CD4-positive, alpha-beta T cell treated with Interleukin-2 at 100 ng/mL for 4 hours (primary cell): ENCODE results near the gene IFT22.
"Not testable (repeated sequence)": the region's sequence is repeated elsewhere in the genome, so short reads cannot be mapped to it uniquely, and the experiment has no call there.

Experiments used
- DNase-seq: peaks from one replicate; pipeline ENCODE4 v3.0.0-alpha.2; 2020; ENCODE audit warnings: low spot score

Gene IFT22

DNA sequence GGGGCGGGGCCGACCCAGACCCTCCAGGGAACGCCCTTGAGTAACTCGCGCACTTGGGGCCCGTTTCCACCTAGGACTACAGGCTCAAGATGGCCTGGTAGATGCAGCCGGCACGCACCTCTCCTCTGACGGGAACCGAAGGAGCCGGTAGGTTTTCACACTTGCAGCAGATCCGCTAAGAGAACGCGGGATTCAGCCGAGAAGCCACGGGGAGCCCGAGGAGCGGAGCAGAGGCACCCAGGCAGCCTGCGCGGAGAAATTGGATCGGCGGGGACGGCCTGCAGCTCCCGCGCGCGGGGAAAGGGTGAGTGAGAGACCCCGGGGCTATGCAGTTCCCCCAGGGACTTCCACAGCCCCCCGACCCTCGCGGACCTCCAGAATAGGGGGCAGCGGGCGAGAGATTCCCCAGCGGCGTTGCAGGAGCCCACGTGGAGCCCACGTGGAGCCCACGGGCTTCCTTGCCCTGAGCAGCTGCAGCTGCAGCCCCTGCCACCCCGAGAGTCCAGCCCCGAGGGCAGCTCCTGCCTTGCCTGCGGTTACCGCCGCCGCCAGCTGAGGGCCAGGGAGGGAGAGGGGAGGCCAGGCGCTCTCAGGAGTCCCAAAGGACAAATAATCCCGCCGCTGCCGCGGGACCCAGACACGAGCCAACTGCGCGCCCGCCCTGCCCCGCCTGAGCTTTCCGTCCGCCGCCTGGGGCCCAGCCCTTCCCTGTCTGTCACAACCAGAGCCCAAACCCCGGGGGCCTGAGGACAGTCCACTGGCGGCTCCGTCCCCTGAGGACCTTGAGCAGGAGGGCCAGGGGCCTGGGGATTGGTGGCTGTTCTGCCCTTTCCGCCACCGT, 13.1 kb downstream of the IFT22 start:
- DNase-seq, result peak; percentile 2

DNA sequence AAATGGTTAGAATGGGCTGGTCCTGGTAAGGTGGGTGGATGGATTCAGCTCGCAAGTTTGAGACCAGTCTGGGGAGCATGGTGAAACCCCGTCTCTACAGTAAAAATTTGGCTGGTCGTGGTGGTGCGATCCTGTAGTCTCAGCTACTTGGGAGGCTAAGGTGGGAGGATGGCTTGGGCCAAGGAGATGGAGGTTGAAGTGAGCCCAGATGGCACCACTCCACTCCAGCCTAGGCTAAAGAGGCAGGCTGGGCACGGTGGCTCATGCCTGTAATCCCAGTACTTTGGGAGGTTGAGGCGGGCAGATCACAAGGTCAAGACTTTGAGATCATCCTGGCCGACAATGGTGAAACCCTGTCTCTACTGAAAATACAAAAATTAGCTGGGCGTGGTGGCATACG, 15.3 kb downstream of the IFT22 start:
- no peak for DNase-seq

DNA sequence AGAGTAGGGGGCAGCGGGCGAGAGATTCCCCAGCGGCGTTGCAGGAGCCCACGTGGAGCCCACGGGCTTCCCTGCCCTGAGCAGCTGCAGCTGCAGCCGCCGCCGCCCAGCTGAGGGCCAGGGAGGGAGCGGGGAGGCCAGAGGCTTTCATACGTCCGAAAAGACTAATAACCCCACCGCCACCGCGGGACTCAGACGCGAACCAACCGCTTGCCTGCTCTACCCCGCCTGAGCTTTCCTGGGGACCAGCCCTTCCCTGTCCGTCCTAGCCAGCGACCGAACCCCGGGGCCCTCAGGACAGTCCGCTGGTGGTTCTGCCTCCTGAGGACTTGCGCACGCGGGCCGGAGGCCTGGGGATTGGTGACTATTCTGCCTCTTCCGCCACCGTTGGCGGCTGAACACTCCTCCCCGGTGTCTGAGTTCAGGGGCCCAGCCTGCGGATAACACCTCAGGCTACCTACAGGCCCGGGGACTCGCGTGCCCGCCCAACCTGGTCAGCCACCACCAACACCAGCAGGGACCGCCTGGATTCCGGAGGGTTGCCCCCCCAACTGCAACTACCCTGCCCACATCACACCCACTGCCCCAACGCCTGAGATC, 18.4 kb downstream of the IFT22 start:
- no peak for DNase-seq

DNA sequence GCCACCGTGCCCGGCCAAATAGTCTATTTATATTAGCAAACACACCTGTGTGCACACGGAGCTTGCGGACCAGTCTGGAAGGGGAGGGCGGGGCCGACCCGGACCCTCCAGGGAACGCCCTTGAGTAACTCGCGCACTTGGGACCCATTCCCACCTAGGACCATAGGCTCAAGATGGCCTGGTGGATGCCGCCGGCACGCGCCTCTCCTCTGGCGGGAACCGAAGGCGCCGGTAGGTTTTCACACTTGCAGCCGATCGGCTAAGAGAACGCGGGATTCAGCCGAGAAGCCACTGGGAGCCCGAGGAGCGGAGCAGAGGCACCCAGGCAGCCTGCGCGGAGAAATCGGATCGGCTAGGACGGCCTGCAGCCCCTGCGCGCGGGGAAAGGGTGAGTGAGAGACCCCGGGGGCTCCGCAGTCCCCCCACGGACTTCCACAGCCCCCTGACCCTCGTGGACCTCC, 18.9 kb downstream of the IFT22 start:
- DNase-seq, result no peak

DNA sequence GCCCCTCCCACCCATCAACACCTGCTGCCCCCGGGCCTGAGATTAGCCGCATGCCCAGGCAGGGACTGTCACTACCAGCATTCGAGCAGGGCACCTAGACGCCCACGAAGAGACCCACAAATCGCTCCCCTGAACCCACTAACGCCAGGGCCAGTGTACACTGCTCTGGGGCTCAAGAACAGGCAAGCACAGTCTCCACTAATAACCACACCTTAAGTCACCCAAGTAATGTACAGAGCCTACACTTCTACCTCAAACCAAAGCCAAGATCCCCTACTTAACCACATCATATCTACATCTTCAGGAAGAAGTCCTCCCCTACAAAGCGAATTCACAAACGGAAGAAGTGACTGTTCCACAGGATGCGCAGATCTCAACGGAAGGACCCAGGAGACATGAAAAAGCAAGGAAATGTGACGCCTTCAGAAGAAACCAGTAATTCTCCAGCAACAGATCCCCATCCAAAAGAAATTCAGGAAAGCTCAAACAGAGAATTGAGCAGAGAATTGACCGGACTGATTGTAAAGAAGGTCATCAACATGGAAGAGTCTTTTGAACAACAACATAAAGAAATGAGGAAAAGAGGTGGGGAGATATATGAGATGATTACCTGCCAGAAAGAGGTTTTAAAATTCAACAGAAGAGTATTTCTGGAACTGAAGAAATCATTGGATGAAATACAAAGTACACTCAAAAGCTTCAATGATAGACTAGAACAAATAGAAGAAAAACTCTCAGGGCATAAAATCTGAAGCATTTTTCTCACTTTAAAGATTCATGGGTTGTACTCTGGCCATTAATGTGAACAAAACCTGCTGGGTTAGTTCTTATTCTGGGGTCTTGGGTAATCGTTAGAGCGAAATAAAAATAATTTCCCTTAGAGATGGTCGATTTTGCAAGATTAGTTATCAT, 20.9 kb downstream of the IFT22 start:
- no peak for DNase-seq

DNA sequence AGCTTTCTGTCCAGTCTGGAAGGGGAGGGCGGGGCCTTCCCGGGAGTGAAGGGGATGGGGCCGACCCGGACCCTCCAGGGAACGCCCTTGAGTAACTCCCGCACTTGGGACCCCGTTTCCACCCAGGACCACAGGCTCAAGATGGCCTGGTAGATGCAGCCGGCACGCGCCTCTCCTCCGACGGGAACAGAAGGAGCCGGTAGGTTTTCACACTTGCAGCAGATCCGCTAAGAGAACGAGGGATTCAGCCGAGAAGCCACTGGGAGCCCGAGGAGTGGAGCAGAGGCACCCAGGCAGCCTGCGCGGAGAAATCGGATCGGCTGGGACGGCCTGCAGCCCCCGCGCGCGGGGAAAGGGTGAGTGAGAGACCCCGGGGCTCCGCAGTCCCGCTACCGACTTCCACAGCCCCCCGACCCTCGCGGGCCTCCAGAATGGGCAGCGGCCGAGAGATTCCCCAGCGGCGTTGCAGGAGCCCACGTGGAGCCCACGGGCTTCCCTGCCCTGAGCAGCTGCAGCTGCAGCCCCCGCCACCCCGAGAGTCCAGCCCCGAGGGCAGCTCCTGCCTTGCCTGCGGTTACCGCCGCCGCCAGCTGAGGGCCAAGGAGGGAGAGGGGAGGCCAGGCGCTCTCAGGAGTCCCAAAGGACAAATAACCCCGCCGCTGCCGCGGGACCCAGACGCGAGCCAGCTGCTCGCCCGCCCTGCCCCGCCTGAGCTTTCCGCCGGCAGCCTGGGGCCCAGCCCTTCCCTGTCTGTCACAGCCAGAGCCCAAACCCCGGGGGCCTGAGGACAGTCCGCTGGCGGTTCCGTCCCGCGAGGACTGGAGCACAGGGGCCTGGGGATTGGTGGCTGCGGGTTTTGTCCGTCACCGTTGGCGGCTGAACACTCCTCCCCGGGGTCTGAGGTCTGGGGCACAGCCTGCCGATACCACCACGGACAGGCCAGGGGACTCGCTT, 21.8 kb downstream of the IFT22 start:
- DNase-seq, result no peak

DNA sequence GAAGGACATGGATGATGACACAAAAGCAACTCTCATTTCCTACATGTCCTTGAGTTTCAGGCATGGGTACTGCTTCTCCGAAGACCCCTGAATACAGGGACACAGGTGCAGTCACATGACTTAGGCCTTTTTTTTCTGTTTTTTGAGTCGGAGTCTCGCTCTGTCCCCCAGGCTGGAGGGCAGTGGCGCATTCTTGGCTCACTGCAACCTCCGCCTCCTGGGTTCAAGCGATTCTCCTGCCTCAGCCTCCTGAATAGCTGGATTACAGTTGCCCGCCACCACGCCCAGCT, 26.8 kb downstream of the IFT22 start:
- DNase-seq, result no peak

DNA sequence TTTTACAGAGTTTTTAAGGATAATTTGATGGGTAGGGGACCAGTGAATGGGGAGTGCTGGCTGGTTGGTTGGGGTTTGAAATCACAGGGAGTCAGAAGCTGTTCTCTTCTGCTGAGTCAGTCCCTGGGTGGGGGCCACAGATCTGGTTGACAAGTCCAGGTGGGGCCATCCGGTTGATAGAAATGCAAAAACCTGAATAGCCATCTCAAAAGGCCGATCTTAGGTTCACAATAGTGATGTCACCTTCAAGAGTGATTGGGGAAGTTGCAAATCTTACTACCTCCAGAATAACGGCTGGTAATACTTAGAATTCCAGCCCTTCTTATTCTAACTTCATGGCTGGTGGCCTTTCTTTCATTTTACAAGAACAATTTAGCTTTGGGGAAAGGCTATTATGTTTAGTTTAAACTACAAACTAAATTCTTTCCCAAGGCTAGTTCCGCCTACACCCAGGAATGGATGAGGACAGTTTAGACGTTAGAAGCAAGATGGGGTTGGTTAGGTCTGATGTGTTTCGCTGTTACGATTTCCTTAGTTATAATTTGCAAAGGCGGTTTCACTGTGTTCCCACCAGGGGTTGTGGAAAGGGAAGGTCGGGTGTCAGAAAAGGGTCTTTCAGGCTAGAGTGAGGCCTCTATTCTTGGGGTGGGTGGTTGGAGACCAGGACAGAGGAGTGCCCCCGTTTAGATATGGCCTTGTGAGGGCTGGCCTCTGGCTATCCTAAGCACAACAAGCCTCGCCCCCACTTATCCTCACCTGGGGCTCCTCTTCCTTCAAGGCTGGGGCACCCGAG, 27.4 kb downstream of the IFT22 start:
- DNase-seq, result no peak

DNA sequence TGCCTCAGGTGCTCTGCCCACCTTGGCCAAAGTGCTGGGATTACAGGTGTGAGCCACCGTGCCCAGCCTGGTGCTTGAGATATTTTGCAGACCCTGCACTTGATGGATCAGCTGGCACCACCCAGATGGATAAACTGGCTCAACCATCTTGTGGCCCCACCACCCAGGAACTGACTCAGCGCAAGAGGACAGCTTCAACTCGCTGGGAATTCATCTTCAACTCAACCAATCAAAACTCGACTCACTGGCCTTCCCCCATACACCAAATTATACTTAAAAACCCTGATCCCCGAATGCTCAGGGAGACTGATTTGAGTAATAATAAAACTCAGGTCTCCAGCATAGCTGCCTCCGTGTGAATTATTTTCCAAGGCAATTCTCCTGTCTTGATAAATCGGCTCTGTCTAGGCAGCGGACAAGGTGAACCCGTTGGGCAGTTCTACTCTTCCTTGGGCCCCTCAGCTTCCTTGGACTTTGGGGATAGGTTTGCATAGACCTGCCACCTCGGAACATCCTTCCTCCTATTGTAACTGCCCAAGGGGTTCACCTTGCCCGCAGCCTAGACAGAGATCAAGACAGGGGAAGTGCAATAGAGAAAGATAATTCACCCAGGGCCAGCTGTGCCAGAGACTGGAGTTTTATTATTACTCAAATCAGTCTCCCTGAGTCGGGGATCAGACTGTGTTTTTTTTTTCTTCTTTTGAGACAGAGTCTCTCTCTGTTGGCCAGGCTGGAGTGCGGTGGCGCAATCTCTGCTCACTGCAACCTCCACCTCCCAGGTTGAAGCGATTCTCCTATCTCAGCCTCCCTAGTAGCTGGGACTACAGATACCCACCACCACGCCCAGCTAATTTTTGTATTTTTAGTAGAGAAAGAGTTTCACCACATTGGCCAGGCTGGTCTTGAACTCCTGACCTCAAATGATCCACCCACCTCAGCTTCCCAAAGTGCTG, 28.3 kb downstream of the IFT22 start:
- not testable (repeated sequence) for DNase-seq

DNA sequence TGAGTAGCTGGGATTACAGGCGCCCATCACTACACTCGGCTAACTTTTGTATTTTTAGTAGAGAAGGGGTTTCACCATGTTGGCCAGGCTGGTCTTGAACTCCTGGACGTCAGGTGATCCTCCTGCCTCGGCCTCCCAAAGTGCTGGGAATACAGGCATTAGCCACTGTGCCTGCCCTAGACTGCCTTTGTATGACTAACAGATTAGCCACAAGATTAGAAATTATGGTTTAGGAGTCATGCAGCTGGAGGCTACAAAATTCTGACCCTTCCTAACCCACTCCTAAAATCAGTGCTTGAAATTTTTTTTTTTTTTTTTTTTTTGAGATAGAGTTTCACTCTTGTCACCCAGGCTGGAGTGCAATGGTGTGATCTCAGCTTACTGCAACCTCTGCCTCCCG, 29.0 kb downstream of the IFT22 start:
- DNase-seq, result not testable (repeated sequence)

DNA sequence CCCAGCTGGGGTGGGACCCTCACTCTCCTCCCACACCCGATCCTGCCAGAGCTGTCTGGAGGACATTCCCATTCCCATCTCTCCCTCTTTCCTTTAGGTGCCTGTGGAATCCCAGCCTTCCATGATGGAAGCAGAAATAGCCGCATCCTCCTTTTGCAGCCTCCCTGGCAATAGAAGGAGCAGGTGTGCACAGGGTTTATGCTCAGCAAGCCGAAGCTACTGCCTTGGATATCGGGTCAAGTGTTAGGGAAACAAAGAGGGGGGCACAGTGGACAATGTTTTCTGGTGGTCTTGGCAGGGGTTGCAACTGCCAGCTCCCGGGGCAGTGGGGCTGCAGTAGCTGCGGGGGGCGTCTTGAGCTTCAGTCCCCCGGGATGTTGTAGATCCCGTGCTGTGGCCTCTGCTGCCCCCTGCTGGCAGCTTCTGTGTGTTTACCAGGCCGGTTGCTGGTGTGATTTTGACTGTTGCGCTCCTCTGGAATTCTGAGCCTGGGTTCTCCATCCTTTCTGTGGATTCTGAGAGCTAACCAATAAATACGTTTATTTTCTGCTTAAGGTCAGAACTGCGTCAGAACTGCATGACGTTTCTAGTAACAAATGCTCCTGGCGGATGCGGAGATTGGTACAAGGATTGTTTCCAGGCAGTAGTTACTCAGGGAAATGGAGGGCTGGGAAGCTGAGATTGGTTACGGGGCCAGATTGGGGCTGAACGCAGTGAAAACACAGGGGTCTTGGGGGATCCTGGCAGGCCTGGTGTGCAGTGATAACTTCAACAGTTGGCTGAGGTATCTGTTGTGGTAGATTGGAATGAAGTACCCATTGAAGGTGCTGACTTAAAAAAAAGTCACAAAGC, 31.2 kb downstream of the IFT22 start:
- peak; percentile 62 for DNase-seq

DNA sequence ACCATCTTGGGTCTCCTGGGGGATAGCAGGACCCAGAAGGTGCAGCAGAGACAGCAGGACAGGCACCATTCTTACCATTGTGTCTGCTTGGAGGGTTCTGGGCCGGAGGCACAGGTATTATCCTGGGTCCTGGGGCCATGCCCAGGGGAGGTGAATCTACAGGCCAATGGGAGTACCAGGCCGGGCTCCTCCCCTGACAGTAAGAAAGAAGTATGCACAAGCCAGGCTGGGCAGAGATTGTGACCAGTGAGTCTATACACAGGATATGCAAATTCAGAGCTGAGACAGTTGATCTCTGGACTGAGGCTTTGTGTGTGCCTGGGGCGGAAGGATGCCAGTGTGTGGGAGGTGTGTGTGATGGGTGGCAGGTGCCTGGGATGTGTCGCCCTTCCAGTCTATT, 31.9 kb downstream of the IFT22 start:
- DNase-seq, result not testable (repeated sequence)

DNA sequence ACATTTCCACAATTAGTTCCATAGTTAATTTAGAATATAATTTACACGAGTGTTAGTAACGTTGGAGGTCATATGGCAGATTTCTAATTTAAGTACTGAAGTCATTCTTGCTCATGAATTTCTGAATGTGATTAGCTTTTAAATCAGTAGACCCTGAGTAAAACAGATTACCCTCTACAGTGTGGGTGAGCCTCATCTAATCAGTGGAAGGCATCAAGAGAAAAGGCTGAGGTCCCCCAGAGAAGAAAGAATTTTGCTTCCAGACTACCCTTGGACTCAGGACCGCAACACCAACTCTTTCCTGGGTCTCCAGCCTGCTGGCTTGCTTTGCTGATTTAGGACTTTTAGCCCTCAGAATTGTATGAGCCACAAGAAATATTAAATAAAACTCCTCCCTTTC, 33.2 kb downstream of the IFT22 start:
- DNase-seq, result no peak

DNA sequence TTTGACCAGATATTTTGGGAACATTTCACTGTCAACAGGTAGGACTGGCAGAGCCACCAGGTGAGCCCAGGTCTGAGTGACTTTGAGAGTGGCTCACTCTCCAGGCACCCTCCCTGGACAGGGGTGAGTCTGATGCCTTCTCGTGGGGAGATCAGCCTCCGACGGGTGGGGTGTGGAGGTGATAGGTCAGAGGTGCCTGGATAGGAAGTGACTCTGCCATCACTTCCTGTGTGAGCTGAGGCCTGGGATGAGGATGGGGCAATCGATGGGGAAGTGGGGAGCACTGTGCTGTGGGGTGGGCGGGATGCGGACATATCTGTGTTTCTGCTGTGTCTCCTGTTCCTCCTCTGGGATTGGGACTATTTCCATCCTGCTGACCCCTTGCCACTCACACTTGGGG, 34.6 kb downstream of the IFT22 start:
- DNase-seq, result no peak

DNA sequence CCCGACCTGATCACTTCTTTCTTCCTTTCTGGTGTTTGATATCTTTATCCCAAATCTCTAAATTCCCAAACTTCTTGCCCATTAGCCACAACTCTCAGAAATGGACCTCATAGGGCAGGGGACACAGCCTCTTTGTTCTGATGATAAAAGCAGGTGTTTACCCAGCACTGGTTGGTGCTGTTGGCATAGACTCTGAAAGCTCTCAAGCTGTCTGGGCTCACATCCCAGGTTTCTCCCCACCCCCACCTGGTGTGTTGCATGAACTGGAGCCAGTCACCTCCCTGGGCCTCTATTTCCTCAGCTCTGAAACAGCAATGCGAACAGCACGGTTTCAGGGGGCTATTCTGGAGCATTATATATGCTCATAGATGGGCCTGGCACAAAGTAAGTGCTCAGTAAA, 35.7 kb downstream of the IFT22 start:
- not testable (repeated sequence) for DNase-seq

DNA sequence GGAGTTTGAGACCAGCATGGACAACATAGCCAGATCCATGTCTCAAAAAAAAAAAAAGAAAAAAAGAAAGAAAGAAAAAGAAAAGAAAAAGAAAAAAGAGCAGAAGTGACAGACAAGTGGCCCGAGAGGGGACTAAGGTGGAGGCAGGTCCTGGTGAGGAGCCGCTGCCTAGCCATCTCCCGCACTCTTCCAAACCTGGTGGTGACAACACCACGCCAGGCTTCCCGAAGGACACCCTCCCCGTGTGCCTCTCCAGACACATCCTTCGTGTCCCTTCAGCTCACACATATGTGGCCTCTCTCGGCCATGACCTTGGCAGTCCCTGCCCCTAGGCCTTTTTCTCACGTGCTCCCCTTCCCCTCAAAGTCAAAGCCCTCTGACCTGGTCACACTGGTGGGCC, 36.4 kb downstream of the IFT22 start:
- DNase-seq, result no peak

DNA sequence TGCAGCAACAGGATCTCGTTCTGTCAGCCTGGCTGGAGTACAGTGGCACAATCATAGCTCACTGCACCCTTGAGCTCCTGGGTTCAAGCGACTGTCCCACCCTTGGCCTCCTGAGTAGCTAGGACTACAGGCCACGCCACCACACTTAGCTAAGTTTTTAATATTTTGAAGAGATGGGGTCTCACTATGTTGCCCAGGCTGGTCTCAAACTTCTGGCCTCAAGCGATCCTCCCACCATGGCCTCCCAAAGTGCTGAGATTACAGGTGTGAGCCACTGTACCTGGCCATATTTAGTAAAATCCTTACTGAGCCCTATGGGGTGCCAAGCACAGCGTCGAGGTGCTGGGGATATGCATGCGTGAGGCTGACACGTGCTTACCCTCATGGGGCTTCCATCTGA, 40.7 kb downstream of the IFT22 start:
- DNase-seq, result not testable (repeated sequence)

DNA sequence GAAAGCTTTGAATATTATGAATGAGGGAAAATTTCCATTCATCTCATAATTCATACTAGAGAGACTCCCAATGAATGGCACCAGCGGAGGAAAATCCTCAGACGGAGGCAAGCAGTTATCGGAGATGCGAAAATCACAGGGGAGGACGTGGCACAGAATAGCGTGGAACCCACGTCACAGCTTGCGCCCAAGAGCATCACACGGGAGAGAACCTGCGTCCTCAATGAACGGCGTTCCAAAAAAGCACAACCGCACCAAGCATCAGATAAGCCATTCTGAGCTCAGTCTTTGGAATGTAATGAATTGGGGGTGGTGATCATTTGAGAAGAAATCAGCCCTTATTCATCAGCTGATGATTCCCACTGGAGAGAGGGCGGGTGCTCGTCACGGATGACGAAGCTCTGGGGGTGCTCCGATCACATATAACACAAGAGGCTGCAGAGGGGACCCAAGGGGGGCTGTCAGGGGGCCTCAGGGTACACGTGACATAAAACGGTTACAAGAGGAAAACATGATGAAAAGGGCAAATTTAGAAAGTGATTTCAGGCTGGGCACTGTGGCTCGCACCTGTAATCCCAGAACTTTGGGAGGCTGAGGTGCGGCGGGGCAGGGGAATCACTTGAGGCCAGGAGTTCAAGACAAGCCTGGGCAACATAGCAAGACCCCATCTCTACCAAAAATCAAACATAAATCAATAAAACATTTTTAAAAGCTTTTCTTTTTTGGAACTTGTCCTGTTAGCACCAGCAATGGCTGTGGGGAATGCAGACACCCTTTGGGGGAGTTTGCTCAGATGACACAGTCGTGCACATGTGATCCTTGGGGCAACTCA, 42.9 kb downstream of the IFT22 start:
- no peak for DNase-seq
